Liver (tissue), 3 donors: ENCODE measurements around the gene SLC38A5.

Experiments used
- TF ChIP-seq, protein P1 (sequence below): fragments of 150-350 bp; IDR thresholded peaks from 2 replicates; pipeline ENCODE4 v1.5.1; 2017; ENCODE audit warnings: improper control_type of control experiment, low read depth, low read length; ENCODE audit not compliant: missing input control
- TF ChIP-seq, protein P2 (sequence below): IDR thresholded peaks from 2 replicates; pipeline ENCODE4 v1.6.1; 2016; ENCODE audit warnings: antibody characterized with exemption
- donor health status: healthy.
- donor health status: healthy.

DNA sequence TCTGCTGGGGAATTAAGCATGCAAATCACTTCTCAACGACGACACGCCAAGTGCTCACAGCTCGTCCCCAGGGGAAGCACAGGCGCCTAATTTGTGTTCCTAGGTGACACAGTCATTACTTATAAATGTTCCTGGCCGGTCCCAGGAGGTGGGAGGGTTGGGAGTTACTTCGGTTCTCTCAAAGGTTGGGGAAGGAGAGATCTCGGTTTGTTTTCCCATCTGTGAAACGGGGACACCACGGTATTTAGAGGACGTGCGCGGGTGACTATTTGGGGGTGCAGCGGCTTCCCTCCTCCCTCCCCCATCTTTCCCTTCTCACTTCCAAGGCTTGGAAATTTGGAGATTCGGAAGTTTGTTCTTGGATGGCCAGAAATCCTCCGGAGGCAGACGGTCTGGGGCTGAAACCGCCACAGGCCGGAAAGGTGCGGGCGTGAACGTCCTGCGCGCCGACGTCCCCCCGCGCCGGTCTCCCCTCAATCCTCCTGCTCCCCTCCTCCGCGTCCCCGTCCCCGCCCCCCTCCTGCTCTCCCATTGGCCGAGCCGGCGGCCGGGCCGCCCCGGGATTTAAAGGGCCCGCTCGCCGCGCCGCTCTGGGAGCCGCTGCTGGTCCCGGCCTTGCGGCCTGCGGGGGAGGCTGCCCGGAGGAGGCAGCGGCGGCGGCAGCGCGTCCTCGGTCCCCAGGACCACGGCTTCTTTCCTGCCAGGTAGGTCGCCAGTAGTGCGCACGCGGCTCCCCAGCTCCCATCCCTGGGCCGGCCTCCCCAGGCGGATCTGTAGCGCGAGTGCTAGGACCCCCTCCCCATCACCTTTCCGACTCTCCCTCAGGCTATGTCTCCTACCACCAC, 38.6 kb upstream of the SLC38A5 start, which contains the start of gene PORCN:
- TF ChIP-seq, protein P1, sequence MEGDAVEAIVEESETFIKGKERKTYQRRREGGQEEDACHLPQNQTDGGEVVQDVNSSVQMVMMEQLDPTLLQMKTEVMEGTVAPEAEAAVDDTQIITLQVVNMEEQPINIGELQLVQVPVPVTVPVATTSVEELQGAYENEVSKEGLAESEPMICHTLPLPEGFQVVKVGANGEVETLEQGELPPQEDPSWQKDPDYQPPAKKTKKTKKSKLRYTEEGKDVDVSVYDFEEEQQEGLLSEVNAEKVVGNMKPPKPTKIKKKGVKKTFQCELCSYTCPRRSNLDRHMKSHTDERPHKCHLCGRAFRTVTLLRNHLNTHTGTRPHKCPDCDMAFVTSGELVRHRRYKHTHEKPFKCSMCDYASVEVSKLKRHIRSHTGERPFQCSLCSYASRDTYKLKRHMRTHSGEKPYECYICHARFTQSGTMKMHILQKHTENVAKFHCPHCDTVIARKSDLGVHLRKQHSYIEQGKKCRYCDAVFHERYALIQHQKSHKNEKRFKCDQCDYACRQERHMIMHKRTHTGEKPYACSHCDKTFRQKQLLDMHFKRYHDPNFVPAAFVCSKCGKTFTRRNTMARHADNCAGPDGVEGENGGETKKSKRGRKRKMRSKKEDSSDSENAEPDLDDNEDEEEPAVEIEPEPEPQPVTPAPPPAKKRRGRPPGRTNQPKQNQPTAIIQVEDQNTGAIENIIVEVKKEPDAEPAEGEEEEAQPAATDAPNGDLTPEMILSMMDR, result no peak
- TF ChIP-seq, protein P2, sequence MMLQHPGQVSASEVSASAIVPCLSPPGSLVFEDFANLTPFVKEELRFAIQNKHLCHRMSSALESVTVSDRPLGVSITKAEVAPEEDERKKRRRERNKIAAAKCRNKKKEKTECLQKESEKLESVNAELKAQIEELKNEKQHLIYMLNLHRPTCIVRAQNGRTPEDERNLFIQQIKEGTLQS, result no peak
